ENCODE results near the gene PPP2R2C.

PPP2R2C gene

DNA sequence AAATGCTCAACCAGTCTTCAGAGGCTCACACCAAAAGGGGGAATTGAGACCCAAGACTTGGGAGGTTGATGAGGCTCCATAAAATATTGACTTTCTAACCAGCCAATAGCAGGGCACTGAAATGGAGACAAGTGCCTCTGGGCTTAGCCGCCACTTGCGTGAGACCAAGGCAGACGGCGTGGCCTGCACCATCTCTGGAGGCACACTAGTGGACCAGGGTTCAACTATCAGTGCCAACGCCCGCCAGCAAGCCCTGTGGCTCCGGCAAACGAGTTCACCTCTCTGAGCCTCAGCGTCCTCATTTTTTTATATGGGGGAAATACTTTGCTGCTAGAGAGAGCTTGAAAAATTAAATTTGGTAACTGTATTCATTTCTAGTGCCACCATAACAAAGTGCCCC lies 50.3 kb downstream of the PPP2R2C start:
- DNase-seq = no peak

DNA sequence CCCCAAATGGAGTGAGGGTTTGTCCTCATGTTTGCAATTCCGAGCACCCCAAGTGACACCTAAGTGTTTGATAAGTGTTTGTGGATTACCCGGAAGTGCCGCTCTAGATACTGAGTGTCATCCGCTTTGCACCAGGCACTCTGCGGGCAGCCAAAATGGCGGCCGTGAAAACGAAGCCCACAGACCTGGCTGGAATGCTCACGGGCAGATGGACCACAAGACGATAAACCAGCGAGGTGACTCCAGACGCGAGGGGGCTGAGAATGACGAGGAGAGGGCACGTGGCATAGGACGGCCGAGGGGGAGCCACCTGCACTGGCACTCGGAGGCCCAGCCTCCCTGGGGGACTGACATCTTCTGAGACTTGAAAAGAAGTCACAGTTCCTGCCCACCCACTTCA lies 51.0 kb downstream of the PPP2R2C start:
- no peak for DNase-seq

DNA sequence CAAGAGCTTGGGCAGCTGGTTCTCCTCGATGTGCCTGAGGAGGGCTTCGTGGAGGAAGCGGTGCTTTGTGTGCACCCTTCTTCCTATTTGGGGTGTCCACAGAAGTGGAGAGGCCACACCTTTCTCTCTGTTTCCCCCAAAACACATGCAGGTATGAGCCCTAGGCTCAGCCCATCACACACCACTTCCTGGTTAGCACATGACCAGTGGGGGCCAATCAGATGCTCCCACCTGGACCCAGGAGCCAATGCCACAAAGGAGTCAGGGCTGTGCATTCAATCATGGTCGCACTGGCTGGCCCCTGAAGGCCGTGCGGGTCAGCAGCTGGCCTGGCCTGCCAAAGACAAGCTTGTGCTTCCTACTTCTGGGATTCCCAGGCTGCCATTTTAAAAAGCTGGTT lies 51.4 kb downstream of the PPP2R2C start:
- no peak for DNase-seq

DNA sequence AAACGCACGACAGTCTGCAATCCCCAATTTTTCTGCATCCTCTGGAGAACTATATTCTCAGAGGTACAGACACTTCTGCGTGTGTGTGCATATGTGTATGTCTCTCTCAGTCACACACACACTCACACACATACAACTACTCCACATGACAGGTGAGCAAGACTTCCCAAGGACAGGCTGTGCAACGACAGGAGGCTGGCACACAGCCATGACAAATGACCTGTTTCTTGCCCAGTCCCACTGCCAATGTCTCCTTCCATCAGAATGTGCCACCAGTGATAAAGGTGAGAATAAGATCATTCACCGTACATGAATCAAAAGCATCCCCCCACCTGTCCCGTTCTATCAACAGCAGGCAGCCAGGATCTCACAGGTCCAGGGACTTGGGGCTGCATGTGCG lies 52.4 kb downstream of the PPP2R2C start:
- DNase-seq = no peak

DNA sequence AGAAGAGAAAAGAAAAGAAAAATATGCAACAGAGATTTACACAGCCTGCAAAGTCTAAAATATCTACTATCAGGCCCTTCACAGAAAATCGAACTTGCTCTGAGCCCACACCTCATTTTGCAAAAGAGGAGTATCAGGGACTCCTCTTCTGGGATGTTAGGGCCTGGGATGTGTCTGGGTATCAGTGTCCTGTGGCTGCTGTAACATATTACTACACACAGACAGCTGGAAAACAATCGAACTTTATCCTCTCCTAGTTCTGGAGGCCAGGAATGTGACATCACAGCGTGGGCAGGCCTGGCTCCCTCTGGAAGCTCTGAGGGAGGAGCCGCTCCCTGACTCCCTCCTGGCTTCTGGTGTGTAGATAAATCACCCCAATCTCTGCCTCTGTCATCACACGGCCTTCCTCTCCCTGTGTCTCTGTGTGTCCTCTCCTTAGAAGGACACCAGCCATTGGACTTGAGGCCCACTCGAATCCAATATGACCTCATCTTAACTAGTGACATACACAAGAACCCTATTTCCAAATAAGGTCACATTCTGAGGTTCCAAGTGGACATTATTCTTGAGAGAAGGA lies 52.9 kb downstream of the PPP2R2C start:
- no peak for DNase-seq

DNA sequence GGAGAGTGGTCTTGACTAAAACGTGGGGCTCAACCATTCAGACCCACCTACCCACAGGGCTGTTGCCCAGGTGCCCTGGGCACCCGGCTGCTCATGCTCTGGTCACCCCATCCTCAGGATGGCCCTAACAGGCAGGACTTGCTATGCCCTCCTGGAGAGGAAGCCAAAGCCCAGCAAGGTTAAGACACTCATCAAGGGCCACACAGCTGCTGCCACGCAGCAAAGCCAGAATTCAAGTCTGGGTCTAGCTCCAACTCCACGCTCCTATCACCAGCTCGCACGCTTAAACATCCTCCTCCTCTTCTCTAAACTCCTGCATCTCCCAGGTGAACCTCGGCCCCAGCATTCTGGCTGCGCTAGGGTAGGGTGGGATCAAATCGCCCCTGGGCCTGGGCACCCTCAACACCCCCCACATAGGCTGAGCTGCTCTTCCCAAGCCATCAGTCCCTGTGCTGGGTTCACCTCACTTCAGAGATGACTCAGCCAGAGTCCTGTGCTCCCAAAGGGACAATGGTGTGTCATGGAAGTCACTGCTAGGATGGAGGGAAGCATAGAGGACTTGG lies 54.1 kb downstream of the PPP2R2C start:
- no peak for DNase-seq

DNA sequence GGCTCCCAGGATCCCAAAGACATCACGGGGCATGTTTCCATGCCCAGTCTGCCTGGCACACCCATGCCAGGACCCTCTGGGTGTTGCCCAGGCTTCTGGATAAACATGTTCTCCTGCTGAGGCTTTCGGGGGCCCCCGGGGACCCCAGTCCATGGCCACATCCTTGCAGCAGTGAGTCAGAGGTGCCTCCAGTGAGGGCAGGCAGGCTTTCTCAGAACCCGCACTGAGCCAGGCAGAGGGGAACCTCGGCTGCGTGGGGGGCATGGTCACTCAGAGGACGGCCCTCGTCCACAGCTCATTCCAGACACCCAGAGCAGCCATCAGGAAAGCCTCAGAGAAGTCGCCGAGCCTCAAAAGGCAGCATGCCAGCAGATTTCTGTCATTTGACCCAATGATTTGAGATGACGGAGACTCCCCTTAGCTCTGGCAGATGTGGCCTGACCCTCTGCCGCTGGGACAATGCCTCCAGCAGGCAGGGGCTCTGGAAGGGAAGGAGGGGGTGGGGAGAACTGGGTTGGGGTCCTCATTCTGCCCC lies 54.8 kb downstream of the PPP2R2C start:
- no peak for DNase-seq

DNA sequence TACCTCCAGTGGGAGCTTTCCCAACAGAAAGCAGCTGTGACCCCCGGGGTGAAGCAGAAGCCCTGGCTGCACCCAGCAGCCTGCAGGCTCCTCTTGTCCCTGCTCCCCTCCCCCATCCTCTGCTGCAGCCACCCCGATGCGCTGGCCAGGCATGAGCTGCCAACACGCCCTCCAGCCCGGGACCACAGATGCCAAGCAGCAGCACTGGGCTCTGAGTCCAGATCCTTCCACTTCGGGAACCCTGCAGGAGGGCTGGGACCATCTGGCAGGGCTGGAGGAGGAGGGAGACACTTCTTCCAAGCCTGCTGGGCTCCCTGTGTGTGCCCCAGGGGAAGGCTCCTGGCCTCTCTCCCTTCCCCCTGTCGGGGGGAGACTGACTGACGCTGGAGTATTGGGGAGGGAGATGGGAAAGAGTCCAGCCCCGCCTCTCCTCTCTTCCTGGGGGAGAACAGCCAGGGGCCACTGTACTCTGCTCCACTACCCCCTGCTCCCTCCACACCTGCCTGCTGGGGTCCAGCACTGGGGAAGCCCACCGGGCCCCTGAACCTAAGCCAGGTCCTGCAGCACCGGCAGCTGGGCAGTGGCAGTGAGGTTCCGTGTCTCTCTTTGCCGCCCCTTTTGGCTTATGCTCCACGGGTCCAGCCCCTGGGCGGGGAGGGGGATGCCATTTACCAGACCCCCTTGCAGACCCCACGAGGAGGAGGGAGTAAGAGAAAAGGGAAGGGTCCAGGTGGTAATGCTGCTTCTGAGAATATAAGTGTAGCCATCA lies 55.7 kb downstream of the PPP2R2C start:
- no peak for DNase-seq

DNA sequence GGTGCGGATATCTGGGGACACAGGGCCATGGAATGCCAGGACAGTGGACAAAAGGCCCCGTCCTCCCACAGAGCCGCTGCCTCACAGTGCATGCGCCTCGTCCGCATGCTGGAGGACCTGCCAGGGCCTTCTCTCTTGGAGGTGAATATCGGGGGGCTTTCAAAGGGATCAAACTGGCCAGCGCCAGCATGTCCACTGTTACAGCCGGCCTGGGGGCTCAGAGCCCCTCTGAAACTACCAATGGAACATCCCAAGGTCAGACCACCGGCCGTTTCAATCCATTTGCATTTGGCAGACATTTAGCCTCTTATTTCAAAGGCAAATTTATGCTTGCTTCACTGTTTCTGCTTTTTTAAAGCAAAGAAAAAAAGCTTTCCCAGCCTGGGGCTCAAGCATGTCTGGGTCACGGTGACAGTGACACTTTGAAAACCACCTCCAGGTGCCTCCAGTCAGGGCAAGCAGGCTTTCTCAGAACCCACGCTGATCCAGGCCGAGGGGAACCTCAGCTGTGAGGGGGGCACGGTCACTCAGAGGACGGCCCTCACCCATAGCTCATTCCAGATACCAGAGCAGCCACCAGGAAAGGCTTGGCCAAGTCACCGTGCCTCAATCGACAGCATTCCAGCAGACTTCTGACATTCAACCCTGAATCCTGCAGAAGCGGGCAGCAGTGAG lies 57.2 kb downstream of the PPP2R2C start:
- no peak for DNase-seq

DNA sequence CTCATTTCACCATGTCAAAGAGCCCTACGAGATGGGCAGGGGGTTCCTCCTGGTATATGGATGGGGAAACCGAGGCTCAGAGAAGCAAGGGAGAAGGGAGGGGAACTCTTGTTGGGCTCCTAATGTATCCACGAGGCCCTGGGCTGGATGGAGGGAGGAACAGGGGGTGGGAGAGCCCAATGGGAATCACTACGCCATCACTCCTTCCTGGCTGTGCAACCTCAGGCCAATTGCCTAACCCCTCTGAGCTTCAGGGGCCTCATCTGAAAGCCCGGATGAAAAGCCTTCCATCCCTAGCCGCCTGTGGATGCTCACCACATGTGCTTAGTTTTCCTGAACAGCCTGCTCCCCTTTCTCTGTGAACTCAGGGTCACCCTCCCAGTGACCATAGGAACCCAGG lies 57.8 kb downstream of the PPP2R2C start:
- DNase-seq = no peak

DNA sequence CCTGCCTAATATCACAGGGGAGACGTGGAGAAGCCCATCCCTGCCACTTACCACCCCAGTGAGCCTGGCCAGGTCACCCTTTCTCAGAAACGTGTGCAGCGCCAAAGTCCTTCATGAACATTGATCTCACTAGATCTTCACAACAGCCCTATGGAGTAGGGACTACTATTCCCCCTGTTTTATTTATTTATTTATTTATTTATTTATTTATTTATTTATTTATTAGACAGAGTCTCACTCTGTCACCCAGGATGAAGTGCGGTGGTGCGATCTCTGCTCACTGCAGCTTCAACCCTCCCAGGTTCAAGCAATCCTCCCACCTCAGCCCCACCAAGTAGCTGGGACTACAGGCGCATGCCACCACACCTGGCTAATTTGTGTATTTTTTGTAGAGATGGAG lies 61.8 kb downstream of the PPP2R2C start:
- no peak for DNase-seq

DNA sequence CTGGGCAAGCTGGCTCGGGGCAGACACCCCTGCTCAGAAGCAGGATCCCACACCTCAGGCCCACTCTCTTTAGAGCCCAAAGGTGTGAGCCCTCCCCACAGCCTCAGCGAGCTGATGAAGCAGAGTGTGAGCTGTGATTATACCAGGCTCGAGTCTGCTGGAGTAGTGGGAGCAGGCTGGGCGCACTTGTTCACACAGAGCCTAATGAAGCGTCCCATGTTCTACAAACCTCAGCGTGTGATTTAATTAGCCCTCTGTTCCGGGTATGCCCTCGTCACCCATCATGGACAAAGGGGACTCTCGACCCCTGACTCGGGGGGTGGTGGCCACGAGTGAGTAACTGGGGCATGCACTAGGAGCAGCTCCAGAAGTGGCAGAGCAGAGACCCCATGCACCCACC lies 62.3 kb downstream of the PPP2R2C start:
- DNase-seq = no peak

DNA sequence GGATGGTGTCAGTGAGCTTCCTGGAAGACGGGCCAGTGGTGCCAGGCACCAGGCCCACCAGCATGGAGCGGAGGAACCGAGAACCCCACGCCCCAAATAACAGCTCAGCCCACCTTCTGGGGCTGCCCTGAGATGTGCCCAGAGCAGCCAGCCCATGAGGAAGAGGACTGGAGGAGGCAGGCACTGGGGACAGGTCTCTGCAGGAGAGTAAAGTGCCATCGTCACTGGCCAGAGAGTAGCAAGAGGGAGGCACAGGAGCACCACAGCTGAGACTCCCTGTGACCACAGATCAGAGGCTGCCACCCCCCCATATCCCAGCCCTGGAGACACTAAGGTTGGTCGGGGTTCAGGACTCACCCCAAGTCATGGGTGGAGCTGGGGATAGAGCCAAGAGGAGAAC lies 63.0 kb downstream of the PPP2R2C start:
- DNase-seq = no peak

DNA sequence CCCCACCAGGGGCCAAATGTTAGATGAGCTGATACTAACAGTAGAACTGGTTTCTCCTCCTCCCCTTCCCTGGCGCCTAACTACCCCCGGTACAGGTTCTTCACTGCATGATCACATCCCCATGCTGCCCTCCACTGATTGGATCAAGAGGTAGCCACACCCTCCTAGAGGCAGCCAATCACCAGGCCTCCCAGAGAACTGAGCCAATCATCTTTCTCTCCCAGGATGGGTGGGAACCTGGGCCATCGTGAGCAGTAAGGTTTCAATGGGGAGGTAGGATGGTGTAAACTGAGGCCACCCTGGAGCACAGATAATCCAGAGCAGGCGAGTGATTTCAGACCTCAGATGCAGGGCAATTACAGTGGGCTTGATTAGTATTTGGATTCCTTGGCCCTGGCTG lies 64.2 kb downstream of the PPP2R2C start:
- DNase-seq = no peak

DNA sequence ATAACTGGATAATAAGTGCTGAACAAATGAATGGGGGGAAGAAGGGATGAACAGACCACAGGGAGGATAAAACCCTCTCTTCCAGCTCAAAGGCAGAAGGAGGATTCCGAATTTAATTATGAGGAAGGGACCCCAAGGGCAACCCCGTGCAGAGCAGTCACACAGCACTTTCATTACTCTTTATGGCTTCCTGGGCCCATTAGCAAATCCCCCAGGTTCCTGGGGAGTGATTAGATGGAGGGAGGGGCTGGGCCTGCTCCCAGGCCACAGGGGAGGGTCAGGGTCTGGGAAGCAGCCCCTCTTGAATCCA lies 67.1 kb downstream of the PPP2R2C start:
- no peak for DNase-seq

DNA sequence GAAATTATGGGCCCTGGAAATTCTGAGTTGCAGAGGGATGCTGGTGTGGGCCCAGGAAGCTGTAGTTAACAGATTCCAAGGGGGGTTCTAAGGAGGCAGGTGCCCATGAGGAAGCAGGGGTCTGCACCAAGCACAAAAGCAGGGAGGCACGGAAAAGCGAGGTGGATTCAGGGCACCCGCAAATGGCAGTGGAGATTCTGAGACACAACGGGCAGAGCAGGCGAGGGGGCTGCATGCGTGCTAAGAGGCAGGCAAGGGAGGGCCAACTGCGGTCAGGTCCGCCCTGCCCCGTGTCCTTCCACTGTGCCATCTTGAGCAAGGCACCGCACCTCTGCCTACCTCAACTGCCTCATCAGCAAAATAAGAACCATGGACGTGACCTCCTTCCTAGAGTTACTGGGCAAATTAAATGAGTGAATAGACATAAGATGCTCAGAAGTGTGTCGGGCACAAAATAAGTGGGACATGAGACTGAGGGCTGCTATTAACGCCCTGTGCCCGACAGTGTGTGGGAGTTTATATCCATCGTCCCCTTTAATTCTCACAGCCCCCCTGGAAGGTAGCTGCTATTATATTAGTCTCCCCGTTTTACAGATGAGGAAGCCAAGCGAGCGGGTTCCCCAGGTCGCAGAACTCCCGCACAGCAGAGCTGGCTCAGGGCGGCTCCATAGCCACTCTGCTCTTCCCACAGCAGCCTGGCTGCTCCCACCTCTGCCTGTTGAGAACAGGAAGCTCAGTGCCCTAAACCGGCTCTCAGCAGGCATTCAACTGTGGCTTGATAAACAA lies 67.6 kb downstream of the PPP2R2C start:
- no peak for DNase-seq

DNA sequence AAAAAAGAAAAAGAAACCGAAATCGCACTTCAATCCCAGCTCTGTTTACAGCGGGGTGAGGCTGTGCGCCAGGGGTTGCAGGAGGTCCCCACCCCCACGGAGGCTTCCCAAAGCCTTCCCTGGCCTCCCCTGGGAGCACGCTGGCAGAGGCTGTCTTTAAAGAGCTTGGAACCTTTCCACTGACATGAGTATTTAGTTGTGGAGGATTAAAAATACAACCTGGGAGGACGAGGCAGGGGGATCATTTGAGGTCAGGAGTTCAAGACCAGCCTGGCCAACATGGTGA lies 69.1 kb downstream of the PPP2R2C start:
- DNase-seq = no peak

DNA sequence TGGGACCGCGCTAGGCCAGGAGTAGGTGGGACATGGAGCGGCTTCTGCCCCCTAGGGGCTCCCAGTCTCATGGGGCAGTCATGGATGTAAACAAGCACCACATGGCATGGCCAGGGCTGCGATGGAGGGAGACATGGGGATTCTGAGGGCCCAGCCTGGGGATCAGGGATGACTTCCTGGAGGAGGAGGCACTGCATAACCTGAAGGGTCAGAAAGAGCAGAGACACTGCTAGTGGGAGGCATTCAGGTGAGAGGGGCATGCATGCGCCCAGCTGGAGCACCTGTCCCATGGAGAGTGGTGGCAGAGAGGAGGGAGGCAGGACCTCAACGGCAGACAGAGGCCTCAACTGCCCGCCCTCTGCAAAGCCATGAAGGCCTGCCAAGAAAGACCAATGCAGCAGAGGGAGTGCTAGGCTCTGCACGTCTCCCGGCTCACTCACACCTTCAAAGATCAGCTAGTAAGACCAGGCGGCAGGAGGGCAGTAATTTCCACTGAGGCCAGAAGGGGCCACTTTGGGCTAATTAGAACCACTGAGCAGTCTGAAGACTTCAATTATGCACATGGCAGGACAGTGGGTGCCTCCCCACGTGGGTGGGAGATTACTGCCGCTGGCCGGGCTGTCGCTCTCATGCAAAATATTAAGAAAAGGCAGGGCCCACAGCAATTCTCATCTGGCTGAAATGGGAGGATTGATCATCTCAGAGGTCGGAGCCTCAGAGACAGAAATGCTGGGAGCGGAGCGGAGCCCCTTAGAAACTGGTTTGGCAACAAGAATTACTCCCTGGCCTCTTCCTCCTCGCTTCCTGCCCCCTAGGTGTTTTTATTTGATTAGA lies 69.6 kb downstream of the PPP2R2C start:
- DNase-seq = no peak

DNA sequence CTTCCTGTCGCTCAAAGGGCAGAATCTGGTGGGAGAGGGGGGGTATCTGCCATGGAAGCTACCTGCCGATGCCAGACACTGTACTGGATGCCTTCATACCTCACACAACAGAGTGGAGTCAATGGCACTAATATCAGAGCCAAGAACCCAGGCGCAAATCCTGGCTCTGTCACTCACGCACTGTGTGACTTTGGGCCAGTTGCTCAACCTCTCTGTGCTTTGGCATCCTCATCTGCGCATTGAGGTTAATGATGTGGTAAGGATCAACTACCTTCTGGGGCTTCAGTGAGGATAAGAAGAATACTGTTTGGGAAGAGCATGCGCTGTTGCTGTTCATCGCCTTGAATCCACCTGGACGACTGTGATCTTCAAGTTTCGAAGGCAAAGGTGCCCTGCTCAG lies 70.6 kb downstream of the PPP2R2C start:
- DNase-seq = no peak

DNA sequence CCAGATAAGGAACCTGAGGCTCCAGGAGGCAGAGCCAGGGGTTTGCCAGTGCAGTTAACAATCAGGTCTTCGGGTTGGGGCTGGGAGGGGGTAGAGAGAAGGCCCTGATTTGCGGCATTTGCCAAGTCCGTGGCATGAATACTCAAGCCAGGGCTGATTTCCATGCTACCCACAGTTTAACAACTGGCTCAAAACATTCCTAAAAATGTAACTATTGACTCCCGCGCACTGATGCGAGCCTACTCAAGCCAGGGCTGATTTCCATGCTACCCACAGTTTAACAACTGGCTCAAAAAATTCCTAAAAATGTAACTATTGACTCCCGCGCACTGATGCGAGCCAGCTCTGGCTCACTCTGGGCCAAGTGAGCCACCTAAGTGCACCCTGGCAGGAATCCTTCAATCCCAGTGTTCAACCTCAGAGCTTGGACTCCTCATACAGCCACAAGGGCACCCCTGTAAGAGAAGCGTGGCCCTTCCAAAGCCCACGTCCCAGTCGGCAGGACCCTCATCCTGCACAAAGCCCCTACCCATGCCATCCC lies 75.6 kb downstream of the PPP2R2C start:
- no peak for DNase-seq

DNA sequence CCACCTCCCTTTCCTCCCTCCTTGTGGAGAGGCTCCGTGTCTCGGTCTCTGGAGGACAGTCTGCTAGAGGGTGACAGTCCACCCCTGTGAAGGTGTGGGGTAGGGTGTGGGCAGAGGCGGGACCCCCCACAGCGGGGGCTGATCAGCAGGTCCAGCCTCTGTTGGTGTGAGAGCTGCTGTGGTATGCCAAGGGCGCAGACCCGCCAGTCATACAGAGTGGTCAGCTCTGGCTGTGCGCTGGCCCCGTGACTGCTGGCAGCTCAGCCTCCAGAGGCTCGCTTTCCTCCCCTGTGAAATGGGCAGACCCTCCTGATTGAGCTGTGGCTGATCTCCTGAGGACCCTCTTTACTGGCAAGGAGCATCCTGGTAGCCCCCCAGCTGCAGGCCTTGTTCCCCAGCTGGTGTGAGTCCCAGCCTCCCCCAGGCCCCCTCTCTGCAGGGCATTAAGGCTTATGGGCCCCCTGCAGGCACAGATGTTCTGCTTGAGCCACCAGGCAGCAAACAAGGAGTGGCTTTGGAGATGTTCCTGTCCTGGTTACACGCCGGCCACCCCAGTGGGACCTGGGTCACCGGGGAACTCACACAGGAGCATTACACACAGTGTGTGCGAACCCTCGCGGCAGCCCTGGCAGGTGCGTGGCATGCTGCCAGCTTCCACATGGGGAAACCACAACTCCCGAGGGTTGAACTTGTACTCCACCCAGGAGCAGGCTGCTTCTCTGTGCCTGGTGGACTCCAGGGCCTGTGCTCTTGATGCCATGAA lies 76.8 kb downstream of the PPP2R2C start:
- DNase-seq = no peak
